Measurements from ENCODE around the gene REEP2.

REEP2 gene

GRCh38 chr5:138490648-138491283 is 51.9 kb downstream of the REEP2 start:
- no peak for DNase-seq (ENCODE audit: low read depth, low spot score)
- no peak overlapping the region for H3K4me3 ChIP-seq (ENCODE audit: low read length)

- peak overlapping the region; percentile 39; the same call in 1 of the 2 replicates for H3K4me3 ChIP-seq (ENCODE audit: low read length)
- no peak for DNase-seq (ENCODE audit: low read depth, low spot score)
Measured at GRCh38 chr5:138491284-138491648, 52.4 kb downstream of the REEP2 start.

- DNase-seq (ENCODE audit: low read depth, low spot score) = peak; percentile 69
- H3K4me3 ChIP-seq (ENCODE audit: low read length) = peak overlapping the region; percentile 45
Measured at GRCh38 chr5:138491669-138492559, 53.1 kb downstream of the REEP2 start.

GRCh38 chr5:138492560-138493045 is 53.7 kb downstream of the REEP2 start:
- H3K4me3 ChIP-seq (ENCODE audit: low read length) = peak overlapping the region; percentile 45
- DNase-seq (ENCODE audit: low read depth, low spot score) = no peak

GRCh38 chr5:138495351-138495750 is 56.5 kb downstream of the REEP2 start:
- no peak overlapping the region for H3K4me3 ChIP-seq (ENCODE audit: low read length)

More at GRCh38 chr5:138495351-138495750, 56.5 kb downstream of the REEP2 start:
- DNase-seq (ENCODE audit: low read depth, low spot score) = no peak

Data from Jurkat, Clone E6-1 (cell line).